ENCODE results near the gene DPF3.

The DPF3 gene

DNA sequence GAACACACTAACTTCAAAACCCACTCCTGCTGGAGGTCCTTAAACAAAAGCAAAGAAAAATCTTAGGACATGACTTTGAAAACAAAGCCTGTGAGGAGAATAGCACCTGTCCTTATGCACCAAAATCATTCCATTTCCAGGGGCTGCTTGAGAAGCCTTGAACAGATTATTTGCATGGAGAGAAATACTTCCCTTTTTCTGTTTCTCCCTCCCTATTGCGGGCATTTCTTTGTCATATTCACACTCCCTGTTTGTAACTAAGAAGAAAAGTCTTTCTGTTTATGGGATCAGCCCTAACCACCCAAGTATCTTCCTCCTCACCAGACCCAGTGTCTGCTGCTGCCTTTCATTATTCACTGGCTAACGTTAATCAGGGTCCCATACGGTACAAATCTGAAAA, 218.8 kb downstream of the DPF3 start:
- no peak for DNase-seq

DNA sequence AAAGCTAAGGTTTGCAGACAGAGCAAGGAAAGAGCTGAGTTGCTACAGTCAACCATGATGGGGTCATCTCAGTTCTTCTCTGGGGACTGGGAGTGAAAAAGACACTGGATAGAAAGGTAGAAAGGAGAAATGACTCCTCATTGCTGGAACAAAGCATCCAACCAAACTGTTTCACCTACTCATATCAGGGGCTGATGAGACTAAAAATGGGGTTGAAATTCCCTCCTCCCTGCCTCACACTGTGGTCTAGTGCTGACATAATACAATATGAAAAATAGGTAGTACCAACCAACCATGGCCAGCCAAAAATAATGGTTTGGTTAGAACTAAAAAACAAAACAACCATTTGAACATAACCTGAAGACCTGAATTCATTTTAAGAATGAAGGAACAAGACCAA, 220.7 kb downstream of the DPF3 start:
- DNase-seq: no peak

DNA sequence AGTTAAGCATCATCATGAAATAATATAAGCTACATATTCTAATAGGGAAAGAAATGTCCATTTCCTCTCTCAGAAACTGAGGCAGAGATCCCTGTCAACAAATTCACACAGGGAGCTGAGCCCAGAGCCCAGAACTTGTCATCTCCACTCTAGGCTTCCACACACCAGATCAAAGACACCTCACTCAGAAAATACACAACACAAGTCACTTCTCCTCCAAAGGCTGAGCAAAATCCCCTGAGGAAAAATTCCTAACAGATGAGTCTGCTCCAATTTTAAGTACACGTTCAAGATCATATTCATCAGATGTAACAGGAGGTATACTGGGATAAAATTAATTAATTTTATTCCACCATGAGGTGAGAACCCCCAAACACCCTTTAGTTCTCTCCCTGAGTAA, 227.3 kb downstream of the DPF3 start:
- DNase-seq: no peak

DNA sequence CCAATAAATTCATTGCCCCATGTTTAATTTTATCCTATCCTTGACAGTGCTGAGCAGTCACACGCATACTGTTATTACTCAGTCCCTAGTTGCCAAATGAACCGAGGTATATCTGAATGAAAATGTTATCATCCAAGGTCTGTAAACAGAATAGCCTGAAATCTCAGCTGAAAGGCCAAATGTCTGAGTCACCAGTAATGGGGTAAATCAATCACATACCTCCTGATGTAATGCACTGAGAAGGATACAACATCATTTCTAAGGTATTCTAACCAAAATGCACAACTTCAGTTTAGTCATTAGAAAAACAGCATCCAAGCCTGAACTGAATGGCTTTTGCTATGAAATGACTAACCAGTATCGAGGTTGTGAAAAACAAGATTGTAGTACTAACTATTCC, 228.6 kb downstream of the DPF3 start:
- no peak for DNase-seq

DNA sequence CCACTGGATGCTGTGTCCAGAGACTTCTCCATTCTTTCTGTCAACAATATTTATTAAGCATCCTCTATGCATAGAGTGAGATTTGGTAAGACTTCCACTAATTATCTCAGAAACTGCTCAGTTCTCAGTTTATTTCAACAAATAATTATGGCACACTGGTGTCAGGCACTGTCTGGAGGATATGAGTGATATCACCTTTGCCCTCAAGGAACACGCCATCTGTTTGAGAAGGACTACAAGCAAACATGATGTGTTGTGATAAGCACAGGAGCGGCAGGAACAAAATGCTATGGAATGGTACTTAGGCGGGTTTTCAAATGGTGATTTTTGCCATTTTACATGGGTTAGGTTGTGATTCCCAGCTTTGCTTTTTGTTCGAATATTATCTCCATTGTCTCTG, 229.2 kb downstream of the DPF3 start:
- no peak for DNase-seq

DNA sequence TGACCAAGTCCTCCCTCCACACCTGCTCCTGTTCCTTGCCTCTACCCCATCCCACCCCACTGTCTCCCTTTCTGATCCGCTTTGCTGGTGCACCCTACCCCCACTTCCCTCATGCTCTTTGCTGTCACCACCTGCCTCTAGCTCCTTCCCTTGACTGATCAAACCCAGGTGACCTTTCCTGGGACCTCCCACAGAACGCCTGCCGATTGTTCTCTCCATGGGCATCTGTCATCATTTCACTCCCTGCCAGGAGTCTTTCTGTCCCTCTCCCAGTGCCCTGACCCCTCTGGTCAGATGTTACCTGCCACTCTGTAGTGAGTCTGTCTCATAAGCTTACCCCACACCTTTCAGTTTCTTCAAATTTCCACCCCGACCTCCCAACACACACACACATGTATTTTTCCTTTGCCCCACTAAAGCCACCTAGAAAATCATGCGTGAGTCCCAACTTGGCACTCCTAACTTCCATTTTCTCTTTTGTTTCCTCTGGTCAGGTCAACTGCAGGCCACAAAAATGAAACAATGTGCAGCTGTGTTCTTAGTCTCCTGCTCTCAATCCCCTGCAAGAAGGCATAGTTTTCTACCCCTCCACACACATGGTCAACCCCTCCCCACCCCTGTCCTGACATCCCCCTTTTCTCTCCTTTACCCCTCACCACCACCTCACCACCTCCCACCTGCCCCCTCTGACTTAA, 229.8 kb downstream of the DPF3 start:
- no peak for DNase-seq

DNA sequence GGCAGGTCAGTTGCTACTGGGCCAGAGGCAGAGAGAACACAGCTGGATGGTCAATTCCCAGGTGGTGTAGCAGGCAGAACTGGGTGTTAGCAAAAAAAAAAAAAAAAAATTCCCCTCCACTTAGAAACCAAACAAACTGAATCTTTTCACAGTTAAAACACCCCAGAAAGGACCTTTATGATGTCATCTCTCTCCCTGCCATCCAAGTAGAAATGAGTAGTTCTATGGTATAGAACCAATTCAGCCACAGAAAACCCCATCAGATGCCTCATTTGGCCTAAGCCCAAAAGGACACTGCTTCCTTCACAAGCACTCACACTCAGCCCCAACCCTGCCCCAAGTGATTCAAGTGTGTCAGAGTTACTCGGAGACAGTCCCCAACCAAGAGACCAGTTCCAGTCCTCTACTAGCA, 230.8 kb downstream of the DPF3 start:
- no peak for DNase-seq

DNA sequence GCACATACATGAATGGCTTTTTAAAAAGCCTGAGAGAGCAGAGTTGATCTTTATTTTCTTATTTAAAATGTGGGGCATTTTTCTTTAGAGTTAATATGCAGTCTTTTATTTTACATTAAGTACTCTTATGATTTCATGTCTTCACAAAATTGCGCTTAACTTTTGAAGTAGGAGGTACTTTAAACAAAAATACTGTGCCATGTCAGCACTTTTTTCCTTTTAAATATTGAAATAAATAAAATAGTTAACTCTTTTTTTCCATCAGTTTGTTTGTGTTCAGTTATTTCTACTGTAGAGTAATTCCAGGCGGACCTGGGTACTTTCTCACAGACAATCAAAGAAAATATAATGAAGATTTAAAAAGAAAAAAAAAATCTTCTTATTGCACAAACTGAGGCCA, 231.7 kb downstream of the DPF3 start:
- DNase-seq: no peak

DNA sequence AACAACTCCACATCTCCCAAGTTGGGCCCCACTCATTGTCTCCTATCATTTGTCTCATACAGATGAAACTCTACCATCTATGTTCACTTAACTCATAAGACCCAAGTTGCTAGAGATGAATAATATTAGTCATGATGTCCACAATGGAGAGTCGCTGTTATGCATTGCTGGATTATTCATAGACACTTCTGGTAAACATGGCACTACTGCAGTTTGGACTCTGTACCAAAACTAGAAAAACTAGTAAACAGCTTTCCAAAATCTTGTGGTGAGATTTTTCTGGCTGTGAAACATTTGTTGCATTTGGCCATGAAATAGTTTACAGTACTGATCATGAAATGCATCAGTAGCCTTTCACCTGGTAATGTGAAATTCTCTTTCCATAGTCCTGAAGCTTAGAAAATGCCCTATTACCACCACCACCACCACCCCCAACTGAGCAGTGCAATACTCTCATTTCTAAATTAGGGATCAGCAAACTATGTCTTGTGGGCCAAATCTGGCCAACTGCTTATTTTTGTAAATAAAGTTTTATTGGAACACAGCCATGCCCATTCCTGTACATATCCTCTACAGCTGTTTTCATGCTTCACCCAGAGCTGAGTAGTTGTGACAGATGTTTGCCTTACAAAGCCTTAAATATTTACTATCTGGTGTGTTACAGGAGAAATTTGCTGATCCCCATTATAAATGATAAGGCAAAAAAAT, 236.5 kb downstream of the DPF3 start:
- no peak for DNase-seq

DNA sequence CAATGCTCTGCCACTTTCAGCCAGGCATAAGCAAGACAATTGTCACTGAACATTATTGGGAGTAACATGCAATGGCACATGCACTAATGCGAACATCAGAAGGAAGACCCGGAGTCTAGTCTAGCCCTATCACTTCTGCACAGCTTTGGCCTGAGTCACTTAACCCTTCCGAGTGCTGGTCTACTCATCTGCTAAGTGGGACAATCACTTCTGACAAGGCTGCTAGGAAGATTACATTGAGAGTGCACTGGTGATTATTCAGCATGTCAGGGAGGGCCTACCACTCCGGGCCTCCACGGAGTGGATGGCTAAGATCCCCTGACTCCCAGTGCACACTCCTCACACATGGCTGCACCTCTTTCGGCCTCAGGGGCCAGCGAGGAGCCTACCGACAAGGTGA, 240.9 kb downstream of the DPF3 start:
- DNase-seq: no peak

DNA sequence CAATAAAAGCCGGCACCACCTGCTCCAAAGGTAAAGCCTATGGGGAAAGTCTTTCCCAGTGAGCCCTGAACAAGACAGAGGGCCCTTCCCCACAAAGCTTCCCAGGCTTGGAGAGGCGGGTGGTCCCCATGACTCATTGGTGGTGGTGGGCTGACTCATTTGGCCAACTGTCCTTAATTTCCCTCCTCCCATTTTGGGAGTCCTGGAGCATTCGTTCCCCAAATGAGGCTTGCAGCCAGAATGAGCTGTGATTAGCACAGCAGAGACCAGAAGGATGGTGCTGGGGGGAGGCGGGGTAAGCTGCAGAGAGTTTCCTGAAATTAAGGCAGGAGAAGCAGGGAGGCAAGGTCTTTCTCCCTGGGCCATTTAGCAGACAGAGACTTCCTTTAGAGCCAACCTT, 241.7 kb downstream of the DPF3 start:
- DNase-seq: no peak

DNA sequence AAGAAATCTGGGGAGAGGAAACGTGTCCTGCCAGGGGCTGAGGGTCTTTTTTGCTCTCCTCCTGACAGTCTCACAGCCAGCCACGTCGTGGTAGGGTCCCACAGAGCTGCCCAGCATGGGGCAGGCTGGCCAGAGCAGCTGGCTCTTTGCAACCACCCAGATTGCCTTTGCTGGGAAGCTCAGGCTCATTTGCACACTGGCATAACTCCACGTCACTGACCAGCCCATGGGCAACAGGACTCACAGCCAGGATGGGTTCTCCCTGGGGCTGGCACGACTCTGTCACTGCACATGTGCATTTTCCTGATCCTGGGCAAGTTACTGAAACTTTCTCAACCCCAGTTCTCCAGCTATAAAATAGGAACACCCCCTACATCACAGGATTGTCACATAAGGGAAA, 242.2 kb downstream of the DPF3 start:
- DNase-seq: no peak

DNA sequence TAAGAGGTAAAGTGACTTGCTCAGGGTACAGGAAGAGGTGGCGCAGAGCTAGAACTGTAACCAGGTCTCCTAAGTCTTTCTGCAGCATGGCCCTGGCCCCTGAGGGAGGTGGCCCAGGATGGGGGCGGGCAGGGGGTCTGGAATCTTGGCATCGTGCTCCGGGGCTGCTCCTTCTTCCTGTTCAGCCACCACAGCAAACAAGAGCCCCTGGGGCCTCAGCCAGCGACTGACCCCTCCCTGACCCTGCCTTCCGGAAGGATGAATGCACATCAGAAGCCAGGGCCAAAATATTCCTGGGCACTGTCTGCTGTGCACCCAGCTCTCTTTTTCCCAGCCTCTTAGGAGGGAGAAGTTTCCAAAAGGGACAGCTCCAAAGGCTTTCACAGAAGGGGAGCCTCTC, 242.8 kb downstream of the DPF3 start:
- DNase-seq: no peak

DNA sequence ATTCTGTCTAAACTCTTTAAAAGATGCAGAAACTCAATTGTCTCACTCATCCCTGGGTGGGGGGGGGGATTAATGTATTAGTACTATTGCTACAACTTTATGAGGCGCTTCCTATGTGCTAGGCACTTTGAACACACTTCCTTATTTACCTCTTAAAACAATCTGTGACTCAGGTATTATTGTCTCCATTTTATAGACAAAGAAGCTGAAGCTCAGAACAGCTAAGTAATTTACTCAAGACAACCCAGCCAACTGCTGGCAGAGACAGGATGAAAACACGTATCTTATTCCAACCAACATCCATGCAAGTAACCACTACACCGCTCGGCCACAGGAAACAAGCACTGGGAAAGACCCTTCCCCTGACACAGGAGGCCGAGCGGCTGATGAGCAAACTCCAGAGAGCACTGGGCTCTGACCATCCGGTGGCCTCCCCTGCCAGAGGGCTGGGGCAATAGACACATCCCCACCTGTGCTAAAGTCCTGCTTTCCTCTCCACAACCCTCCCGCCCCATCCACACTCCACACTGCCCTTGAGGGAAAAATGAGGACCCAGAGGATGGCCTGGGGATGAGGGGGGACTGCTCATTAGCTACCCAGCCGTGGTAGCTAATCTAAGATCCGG, 244.2 kb downstream of the DPF3 start:
- no peak for DNase-seq

DNA sequence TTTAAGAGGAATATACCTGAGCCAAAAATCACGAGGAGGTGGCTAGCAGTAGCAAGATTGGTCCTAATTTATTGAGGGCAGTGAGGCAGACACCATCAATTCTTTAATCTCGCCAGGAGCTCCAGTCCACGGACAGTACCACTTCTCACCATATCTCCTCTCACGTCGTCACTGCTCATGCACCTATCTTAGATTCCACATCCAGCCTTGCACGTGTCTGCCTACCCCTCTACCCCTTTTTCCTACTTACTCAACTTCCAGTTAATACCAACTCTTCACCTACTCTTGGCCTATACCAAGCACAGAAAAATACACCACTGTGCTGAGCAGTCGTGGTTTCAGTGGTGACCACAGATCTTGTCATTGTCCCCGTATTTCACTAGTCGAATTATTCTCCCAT, 246.1 kb downstream of the DPF3 start:
- DNase-seq: no peak

DNA sequence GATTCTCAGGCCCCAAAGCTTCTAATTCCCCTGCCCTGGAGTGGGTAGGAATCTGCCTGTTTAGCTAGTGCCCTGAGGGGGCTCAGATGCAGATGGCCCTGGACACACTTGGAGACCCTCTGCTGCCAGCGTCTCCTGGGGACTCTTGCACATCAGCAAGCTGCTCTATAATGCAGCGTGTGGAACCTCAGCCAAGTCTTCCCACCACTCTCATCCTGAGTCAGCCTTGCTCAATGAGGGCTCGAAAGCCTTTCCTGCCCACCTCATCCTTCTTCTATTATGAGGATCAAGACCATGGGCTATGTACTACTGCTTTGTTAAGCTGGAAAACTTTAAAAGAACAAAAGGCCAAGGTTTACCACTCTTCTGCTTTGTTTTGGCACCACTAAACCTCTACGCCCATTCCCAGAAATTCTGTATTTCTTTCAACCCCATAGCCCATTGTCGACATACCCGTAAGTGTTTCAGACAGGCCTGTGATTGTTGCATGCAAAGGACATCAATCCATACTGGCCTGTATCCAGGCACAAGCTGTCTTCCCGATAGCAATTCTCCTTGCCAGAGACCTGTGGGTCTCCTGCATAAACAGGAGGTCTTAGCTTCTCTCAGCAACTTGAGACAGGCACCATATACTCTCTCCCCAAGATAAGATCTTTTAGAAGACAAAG, 246.9 kb downstream of the DPF3 start:
- no peak for DNase-seq

DNA sequence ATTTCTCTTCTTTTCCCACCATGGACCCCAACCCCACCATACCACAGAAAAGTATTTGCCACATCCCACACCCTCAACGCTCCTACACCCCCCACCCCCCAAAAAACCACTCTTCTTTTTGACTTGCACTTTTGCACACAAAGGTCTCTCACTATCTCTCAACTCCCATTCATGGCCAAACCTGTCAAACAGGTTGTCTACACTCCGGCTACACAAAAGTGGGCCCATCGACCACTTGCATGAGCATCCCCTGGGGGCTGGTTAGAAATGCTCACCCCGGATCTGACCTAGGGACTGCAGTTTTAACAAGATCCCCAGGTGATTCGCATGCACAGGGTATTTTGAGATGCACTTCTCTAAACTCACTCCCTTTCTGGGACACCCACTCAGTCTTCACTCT, 248.2 kb downstream of the DPF3 start:
- DNase-seq: no peak

DNA sequence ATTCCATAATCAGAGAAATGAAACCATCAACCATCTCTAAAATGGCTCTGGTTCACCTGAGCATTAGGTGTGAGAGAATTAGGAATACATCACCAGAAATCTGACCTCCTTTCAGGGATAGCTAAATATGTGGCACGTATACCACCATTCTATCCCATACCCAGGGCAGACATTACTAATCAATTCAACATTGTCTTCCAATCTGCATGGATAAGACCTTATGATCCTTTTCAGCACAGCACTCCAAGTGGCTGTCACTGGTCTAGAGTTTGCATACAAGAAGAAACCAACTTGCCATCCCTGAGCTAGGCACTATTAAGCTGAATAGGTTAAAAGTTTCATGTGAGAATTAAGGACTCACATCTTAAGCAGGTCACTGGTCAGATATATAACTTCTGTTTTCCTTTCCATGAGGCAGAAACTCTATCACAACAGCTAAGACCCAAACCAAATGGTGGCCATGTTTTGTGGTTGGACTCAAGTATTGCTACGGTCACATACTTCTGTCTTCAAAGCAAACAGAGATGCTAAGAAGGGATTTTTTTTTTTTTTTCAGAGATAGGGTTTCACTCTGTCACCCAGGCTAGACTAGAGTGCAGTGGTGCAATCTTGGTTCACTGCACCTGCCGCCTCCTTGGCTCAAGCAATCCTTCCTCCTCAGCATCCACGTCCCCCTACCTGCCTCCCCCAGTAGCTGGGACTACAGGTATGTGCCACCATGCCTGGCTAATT, 249.0 kb downstream of the DPF3 start:
- no peak for DNase-seq

DNA sequence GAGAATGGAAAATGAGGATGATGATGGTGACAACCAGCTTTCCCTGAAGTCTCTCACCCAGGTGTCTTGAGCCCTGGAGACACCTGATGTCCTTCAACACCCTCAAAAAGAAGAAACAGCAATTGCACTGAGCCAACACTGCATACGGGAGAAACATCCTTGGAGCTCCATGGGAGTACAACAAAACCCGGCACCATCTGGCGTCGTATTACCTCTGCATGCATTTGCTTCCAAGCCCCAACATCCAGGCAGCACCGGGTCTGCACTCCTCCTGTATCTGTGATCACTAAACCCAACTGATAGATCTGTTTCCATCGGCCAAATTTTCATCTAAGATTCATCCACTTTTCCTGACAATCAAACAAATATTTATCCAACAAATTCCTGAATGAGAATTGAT, 249.9 kb downstream of the DPF3 start:
- no peak for DNase-seq

DNA sequence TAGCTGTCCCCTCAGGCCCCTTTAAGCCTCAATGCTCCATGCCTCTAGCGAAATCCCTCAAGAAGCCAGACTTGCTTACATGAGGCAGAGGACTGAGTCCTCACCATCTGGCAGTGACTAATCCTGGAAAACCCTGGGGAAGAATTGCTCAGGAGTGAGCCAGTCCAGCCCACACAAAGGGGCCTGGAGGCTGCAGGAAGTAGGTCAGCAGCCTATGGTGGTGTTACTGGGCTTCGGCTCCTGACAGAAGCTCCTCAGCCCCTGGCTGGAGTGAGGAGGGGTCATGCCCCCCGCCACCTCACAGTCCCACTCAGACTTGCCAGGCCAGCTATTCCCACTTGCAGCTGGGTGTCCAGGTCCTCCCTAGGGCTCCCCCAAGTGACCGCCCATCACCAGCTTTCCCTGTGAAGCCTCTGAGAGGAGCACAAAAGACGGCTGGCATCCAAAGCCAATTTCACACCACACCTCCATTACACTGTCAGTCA, 250.5 kb downstream of the DPF3 start:
- no peak for DNase-seq

DNA sequence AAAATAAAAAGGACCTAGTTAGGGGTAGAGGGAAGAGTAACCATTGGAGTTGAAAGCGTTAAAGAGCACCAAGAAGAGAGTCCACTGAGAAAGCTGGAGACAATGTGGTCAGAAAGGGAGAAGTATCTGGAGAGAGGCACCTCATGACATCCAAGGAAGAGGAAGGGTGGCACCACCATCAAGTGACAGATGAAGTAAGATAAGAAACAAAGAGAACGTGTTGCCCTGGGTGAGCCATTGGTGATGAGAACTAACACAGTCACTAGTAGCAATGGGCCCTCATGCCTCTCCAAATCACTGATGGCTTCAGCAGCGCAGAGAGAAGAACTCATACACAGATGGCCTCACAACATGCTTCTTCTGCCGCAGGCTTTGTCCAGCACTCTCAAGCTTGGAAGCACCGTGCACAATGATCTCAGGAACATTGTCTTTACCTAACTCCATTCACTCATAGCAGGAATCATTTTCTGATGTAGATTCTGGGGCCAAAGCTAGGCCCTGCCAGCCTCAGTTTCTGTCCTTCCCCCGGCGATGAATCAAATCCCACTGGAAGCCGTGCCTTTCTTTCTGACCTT, 252.9 kb downstream of the DPF3 start:
- no peak for DNase-seq

DNA sequence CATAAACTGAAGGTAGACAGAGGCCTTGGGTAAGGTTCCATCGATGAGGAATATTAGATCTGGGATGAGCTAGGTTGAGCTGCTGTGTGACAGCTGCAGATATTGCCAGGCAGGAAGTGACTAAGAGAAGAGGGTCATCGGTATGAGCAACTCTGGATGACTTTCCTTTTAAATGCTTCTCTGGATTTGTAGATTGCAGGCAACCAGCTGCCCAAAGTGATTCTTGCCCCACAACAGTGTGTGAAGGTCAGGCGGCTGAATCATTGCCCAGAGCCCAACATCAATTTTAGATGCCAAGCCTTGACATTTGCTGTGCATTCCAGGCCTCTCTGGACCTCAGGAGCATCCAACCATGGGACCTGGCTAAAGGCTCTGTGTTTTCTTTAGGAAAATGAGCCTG, 255.9 kb downstream of the DPF3 start:
- no peak for DNase-seq

DNA sequence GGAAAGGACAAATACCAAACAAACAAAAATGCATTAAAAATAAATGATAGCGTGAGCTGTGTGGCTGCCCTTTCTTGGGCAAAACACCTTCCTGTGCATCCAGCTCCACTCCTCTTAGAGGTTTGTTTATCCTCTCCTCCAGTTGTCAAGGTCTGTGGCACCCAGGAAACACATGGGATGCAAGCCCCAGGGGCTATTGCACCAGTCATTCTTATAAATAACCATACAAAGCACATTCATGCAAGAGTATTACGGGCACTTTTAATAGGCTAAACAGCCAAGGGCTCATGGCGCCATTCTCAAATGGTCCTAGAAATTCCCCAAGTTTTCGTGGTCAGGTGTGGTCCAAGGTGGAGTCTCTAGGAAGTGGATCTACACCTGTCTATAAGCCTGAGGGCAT, 257.0 kb downstream of the DPF3 start:
- no peak for DNase-seq
